GM10266 (cell line): ENCODE data around the gene CCDC158.

Experiments
- DNase-seq: peaks from one replicate; pipeline ENCODE4 v3.0.0; 2012; ENCODE audit errors: extremely low spot score
- TF ChIP-seq, protein P1 (sequence below): IDR thresholded peaks from 2 replicates; pipeline ENCODE4 v1.5.1; 2012; ENCODE audit warnings: mild to moderate bottlenecking, low read depth; ENCODE audit not compliant: control insufficient read depth, insufficient read depth; ENCODE audit errors: missing control alignments

The CCDC158 gene

DNA sequence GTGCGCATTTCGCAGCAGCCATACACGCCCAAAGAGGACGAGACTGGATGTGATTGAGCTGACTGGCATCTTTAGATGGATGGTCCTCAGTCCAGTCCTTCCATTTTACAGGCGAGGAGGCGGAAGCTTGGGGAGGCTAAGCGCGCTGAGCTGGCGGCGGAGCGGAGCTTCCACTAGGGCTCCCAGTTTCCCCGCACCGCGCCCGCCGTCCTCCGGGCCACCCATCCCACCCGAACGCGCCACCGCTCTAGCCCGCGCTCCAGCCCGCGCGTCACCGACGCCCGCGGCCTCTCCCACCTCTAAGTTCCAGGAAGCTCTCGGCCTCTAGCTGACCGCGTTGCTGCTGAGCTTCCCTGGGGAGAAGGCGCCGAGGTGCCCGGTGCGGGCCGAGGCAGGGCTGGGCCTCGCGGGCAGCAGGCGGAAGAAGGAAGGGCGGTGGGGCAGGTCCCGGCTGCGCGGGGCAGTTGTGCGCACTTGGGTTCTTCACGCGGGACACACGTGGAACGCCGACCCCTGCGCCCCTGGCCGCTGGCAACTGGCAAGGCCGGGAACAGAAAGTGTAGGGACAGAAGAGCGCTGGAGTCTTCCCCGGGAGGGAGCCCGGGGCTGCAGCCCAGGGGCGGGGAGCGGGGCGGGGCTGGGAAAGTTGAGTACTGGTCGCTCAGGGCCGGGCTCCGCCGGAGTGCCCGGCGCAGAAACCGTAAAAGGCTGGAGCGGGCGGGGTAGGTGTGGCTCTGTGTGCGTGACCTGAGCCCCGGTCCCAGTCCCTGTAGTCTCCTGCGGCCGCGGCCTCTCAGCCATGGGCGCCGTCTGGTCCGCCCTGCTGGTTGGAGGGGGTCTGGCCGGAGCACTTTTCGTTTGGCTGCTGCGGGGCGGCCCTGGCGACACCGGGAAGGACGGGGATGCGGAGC lies 114.7 kb downstream of the CCDC158 start, which contains the start of gene STBD1:
TSS of gene STBD1 (plus strand) at position 763 of the 911 bp plus-strand sequence. CDS start at position 800, 37 bp downstream.
- peak; percentile 38 for DNase-seq
- TF ChIP-seq, protein P1, sequence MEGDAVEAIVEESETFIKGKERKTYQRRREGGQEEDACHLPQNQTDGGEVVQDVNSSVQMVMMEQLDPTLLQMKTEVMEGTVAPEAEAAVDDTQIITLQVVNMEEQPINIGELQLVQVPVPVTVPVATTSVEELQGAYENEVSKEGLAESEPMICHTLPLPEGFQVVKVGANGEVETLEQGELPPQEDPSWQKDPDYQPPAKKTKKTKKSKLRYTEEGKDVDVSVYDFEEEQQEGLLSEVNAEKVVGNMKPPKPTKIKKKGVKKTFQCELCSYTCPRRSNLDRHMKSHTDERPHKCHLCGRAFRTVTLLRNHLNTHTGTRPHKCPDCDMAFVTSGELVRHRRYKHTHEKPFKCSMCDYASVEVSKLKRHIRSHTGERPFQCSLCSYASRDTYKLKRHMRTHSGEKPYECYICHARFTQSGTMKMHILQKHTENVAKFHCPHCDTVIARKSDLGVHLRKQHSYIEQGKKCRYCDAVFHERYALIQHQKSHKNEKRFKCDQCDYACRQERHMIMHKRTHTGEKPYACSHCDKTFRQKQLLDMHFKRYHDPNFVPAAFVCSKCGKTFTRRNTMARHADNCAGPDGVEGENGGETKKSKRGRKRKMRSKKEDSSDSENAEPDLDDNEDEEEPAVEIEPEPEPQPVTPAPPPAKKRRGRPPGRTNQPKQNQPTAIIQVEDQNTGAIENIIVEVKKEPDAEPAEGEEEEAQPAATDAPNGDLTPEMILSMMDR = no peak

DNA sequence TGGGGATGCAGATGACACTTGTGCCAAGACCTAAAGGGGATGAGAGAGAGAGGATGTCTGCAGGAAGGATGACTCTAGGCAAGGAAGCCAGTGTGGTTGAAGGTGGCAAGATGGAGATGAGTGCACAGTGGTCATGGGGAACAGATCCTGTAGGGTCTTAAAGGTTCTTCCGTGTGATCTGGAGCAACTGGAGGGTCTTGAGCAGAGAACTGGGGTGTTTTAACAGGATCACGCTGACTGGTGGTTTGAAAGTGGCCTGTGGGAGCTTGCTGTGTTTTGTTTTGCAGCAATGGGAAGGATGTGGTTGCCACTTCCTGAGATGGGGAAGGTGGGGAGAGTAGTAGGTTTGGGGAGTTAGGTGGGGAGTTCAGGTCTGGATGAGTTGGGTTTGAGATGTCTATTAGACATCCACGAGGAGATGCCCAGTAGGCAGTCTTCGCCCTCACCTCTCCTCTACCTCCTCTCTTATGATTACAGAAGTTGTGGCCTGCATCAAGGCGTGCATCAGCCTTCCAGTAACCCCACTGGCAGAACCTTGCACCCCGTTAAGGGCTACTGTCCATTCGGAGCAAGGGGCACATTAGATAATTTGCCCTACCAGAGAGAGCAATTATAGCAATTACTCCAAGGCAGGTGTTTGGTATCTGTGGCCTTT lies 115.8 kb downstream of the CCDC158 start:
- TF ChIP-seq, protein P1 = no peak
- no peak for DNase-seq

DNA sequence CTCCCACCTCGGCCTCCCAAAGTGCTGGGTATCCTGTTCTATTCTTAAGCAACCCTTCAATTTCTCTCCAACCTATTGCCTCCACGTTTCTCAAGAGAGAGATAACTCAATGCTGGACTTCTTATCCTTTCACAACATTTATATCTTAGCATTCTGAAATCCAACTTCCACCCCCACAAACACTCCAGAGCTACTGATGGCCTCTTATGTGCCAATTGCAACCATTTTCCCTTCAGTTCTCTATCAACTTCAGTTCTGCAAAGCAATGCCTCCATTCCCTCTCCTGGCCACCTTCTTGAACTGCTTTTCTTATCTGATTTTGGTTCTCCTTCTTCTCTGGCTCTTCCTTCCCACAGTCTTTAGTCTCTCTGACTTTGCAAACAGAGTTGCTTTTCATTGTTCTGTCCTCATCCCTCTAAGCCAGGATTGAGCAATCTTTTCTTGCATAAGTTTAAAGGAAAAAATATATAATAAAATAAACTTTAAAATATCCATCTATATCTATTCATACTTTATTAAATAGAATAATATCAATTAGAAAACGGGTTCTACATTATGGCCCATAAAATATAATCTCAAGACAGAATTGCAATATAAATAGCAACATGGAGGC lies 118.0 kb downstream of the CCDC158 start:
- DNase-seq = no peak
- TF ChIP-seq, protein P1 = no peak

DNA sequence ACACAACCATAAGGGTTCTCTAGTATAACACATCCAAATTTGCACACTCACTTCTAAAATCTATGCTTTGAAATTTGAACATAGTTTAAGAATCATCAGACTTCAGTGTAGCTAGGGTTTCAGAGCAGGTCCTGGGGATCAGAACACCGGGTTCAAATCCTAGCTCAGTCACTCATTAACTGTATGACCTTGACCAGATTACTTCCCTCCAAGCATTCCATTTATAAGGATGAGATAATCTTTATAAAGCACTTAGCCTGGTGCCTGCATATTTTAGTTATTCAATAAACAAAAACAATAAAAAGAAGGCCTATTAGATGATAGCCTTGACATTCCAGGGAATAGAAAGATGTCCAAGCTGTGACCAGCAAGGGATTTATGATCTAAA lies 119.2 kb downstream of the CCDC158 start:
- DNase-seq = no peak
- TF ChIP-seq, protein P1 = no peak

DNA sequence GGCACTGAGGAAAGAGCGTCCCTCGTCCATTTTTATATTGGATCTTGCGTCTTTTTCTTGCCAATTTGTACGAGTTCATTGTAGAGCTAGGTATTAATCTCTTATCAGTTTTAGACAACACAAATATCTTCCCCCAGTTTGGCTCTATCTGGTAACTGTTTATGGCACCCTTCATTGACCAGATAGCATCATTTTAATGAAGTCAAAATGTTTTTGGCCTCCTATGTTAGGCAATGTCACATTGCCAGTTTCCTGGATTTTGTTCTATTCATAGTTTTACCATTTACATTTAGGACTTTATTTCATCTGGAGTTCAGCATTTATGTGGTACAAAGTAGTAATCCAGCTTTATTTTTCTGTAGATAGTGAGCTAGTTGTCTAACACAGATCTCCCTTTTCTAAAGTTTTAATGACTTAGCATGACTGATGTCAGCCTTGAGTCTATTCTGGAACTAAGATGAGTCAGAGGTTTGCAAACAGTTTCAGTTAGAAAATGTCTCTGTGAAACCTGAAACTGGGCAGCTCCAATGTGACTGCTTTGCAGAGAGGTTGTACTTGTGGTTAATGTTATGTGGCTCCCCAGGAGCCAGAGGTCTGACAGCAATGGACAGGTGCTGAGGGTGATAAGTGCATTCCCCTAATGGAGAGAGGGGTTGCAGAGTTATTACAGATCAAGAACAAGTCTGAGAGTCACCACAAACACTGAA lies 119.7 kb downstream of the CCDC158 start:
- DNase-seq = peak; percentile 84
- TF ChIP-seq, protein P1 = no peak

DNA sequence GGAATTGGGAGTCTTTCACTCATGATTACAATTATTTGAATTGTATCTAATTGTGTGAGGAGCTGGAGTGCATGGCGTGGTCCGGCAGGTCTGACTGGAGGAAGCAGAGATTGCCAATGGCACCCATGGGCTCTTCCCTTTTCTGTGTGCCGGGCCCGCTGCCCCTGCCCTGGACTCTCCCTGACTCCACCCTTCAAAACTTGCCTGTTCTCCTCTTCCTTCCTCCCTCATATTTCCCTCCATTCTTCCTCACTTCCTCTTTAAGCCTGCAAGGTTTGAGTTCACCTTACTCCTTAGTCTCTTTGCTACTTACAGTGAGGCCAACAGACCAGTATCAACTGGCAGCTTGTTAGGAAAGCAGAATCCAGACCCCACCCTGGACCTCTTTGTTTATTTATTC lies 120.9 kb downstream of the CCDC158 start:
- no peak for DNase-seq
- TF ChIP-seq, protein P1 = no peak
